GM18498 (cell line): Measurements from ENCODE around the gene DUSP28.

ENCODE experiments used
- ATAC-seq: cut with Tn5 transposase; IDR thresholded peaks from one replicate; pipeline ENCODE4 v1.9.1; 2021; ENCODE audit warnings: mild to moderate bottlenecking, moderate library complexity; ENCODE audit not compliant: unreplicated experiment

DUSP28 gene

GRCh38 chr2:240597419-240598181 is 37.4 kb downstream of the DUSP28 start:
- no peak for ATAC-seq

GRCh38 chr2:240598311-240598911 is 38.3 kb downstream of the DUSP28 start:
- ATAC-seq = no peak

GRCh38 chr2:240599141-240599583 is 39.0 kb downstream of the DUSP28 start:
- ATAC-seq = no peak

GRCh38 chr2:240600451-240600961 is 40.3 kb downstream of the DUSP28 start:
- no peak for ATAC-seq

GRCh38 chr2:240601061-240601830 is 41.1 kb downstream of the DUSP28 start:
- ATAC-seq = no peak

GRCh38 chr2:240601831-240602160 is 41.6 kb downstream of the DUSP28 start:
- ATAC-seq = no peak

GRCh38 chr2:240602266-240603050 is 42.3 kb downstream of the DUSP28 start:
- no peak for ATAC-seq

- ATAC-seq = no peak
Observed at GRCh38 chr2:240603081-240603835, 43.1 kb downstream of the DUSP28 start.

GRCh38 chr2:240603846-240604245 is 43.7 kb downstream of the DUSP28 start:
- ATAC-seq = no peak

GRCh38 chr2:240604291-240604938 is 44.3 kb downstream of the DUSP28 start:
- ATAC-seq = no peak

GRCh38 chr2:240604939-240605716 is 45.0 kb downstream of the DUSP28 start:
- ATAC-seq = no peak

GRCh38 chr2:240605867-240606743 is 45.9 kb downstream of the DUSP28 start:
- ATAC-seq = no peak

GRCh38 chr2:240611601-240612210 is 51.5 kb downstream of the DUSP28 start:
- no peak for ATAC-seq
